Upper lobe of right lung (tissue), 1 donor: Measurements from ENCODE around the gene ATP1A1. TPM values are rescaled to one million over a fixed set of nuclear protein-coding genes. Genes with fewer than 3 reads are reported as not detected.

Source experiments
- ATAC-seq: fragments of 200-7000 bp; cut with Tn5 transposase; one replicate; pipeline ENCODE4 v1.9.1; 2020; ENCODE audit warnings: mild to moderate bottlenecking, moderate library complexity
- DNase-seq: peaks from one replicate; pipeline ENCODE4 v3.0.0-alpha.2; 2020
- H3K27ac ChIP-seq: fragments of 200-600 bp; one replicate; pipeline ENCODE4 v1.8.0; 2022
- H3K27me3 ChIP-seq: fragments of 200-600 bp; one replicate; pipeline ENCODE4 v1.8.0; 2022; ENCODE audit warnings: mild to moderate bottlenecking
- H3K36me3 ChIP-seq: fragments of 200-600 bp; one replicate; pipeline ENCODE4 v1.8.0; 2022
- H3K4me1 ChIP-seq: fragments of 200-600 bp; one replicate; pipeline ENCODE4 v1.8.0; 2022
- H3K4me3 ChIP-seq: fragments of 200-600 bp; one replicate; pipeline ENCODE4 v1.8.0; 2022; ENCODE audit warnings: mild to moderate bottlenecking
- H3K9me3 ChIP-seq: fragments of 200-600 bp; one replicate; pipeline ENCODE4 v1.8.0; 2022
- intact Hi-C: fragments of 100-400 bp; cut with DNase I; formaldehyde crosslinking; loops from one replicate; pipeline ENCODE4 v1.11.0; 2022
- total RNA-seq: library from RNA; stranded (reverse); fragmentation: NEBNext Ultra II Directional; extraction: Animal tissue kit (Norgen Biotek cat#: 25700); gene quantifications from one replicate; pipeline ENCODE4 v1.2.1, GENCODE V29; 2021
- TF ChIP-seq, protein P1 (sequence below): fragments of 200-600 bp; IDR thresholded peaks from one replicate; pipeline ENCODE4 v1.8.0; 2022; ENCODE audit warnings: antibody characterized with exemption
- donor health status: DM: no; HTN: yes; CAD: no; lungs with severe emphysema.

The ATP1A1 gene
- total RNA-seq, 1 donor from 2014 or later, result 628 TPM

DNA sequence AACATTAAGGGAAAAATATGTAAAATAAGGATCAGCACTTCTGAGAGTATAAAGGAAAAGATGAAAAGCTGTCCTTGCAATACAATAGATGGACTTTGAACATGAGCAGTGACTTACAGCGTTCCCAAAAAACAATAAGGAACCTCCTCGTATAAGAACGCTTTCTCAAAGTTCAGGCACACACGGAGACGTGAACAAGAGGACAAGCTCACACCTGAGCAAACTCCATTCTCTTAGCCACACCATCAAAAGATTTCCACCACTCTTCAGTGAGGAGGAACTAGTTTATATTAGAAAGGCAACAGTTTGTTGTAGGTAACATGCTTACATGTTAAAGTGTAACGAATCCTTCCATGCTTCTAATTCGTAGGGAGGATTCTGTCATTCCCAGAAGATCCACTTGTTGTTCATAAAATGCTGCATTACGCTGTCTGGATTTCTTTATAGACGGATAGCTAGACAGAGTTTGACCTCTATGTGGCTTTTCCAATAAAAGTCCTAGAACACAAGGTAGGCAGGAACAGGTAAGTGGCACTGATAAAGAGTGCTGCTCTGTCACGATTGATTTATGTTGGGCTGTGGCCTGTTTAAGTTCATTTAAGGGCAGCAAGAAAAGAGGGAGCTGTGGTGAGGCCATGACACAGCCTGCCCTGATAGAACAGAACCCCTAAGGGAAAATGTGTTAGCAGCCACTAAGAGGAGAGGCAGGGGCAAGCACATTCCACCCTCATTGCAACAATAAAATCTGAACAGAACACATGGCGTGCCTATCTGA is 37.0 kb upstream of the ATP1A1 start:
- Histone ChIP-seq H3K36me3 (no peaks in the 10 kb centered on the region), H3K9me3 (no peaks in the 10 kb centered on the region), H3K27ac (no peak overlapping the region), H3K4me3 (no peak overlapping the region), H3K27me3 (no peaks in the 10 kb centered on the region), H3K4me1 (peaks cover 5% of the 10 kb centered on the region)
- DNase-seq (no peak), ATAC-seq (no peak)
- intact Hi-C loops, result no loop called here
- TF ChIP-seq, protein P1, sequence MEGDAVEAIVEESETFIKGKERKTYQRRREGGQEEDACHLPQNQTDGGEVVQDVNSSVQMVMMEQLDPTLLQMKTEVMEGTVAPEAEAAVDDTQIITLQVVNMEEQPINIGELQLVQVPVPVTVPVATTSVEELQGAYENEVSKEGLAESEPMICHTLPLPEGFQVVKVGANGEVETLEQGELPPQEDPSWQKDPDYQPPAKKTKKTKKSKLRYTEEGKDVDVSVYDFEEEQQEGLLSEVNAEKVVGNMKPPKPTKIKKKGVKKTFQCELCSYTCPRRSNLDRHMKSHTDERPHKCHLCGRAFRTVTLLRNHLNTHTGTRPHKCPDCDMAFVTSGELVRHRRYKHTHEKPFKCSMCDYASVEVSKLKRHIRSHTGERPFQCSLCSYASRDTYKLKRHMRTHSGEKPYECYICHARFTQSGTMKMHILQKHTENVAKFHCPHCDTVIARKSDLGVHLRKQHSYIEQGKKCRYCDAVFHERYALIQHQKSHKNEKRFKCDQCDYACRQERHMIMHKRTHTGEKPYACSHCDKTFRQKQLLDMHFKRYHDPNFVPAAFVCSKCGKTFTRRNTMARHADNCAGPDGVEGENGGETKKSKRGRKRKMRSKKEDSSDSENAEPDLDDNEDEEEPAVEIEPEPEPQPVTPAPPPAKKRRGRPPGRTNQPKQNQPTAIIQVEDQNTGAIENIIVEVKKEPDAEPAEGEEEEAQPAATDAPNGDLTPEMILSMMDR, result no peak

- no peaks in the 10 kb centered on the region for H3K36me3 ChIP-seq
- TF ChIP-seq, protein P1, result no peak
- H3K27me3 ChIP-seq, result no peaks in the 10 kb centered on the region
- peaks cover 5% of the 10 kb centered on the region for H3K4me1 ChIP-seq
- intact Hi-C loops, result no loop called here
- no peak overlapping the region for H3K27ac ChIP-seq
- ATAC-seq (no peak), DNase-seq (no peak)
- no peak overlapping the region for H3K4me3 ChIP-seq
- H3K9me3 ChIP-seq, result no peaks in the 10 kb centered on the region
Observed at GRCh38 chr1:116337398-116337797, 35.6 kb upstream of the ATP1A1 start.

GRCh38 chr1:116338400-116338799 is 34.6 kb upstream of the ATP1A1 start:
- Histone ChIP-seq H3K4me3 (no peak overlapping the region), H3K9me3 (no peaks in the 10 kb centered on the region), H3K27me3 (no peaks in the 10 kb centered on the region), H3K4me1 (peaks cover 5% of the 10 kb centered on the region), H3K36me3 (no peaks in the 10 kb centered on the region), H3K27ac (no peak overlapping the region)
- intact Hi-C loops, result no loop called here
- TF ChIP-seq, protein P1, result no peak
- no peak for ATAC-seq
- DNase-seq, result no peak

- no peaks in the 10 kb centered on the region for H3K9me3 ChIP-seq
- no peaks in the 10 kb centered on the region for H3K4me1 ChIP-seq
- no peaks in the 10 kb centered on the region for H3K27me3 ChIP-seq
- ATAC-seq (no peak), DNase-seq (no peak)
- TF ChIP-seq, protein P1, result no peak
- no peaks in the 10 kb centered on the region for H3K36me3 ChIP-seq
- intact Hi-C loops, result no loop called here
- no peak overlapping the region for H3K4me3 ChIP-seq
- H3K27ac ChIP-seq, result no peak overlapping the region
Observed at GRCh38 chr1:116340506-116341231, 32.4 kb upstream of the ATP1A1 start.

DNA sequence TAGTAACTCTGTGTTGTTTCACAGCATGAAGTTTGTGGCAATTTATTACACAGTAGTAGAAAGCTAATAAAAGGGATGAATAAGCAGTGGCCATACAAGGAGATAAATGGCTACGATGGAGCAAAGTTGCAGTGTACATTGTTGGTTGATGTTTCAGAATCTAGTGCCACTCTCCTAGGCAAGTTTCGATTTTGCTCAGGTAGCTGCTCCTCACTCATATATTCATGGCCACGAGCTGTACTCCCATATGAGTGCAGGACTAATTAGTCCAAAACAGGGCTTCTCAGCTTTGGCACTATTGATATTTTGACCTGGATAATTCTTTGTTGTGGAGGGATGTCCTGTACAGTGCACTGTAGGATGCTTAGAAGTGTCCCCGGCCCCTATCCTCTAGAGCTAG is 30.0 kb upstream of the ATP1A1 start:
- Histone ChIP-seq H3K27me3 (no peaks in the 10 kb centered on the region), H3K4me3 (no peak overlapping the region), H3K9me3 (no peaks in the 10 kb centered on the region), H3K36me3 (no peaks in the 10 kb centered on the region), H3K27ac (no peak overlapping the region), H3K4me1 (no peaks in the 10 kb centered on the region)
- TF ChIP-seq, protein P1, result no peak
- intact Hi-C loops, result no loop called here
- DNase-seq (no peak), ATAC-seq (no peak)
